ENCODE results near the gene PRKCG.

- TF ChIP-seq CTCF (conservative IDR thresholded peaks at IDR 0.05; ENCODE audit: low read depth, low read length): no peak
- TF ChIP-seq EZH2 (IDR thresholded peaks at IDR 0.05; ENCODE audit: borderline replicate concordance, low read depth, low read length, poor library complexity, severe bottlenecking): no peak
These were observed 25.7 kb downstream of the PRKCG start for GRCh38 chr19:53907690-53908089.
